Ovary (tissue), 9 donors: ENCODE results near the gene AKNA. TPM values are rescaled to one million over a fixed set of nuclear protein-coding genes. Genes with fewer than 3 reads are reported as not detected.

Experiments used
- DNase-seq, 5 donors: peaks; one replicate each; pipeline ENCODE4 v3.0.0-alpha.2; 2019 to 2020
- H3K27ac ChIP-seq, 2 donors: fragments of 200-600 bp; one replicate each; pipeline versions ENCODE4 v1.5.1 to v1.8.0; 2019 to 2022
- H3K27me3 ChIP-seq: fragments of 200-600 bp; one replicate; pipeline ENCODE4 v1.8.0; 2022
- H3K36me3 ChIP-seq: fragments of 200-600 bp; sonication (generic); one replicate; pipeline ENCODE4 v1.5.1; 2019
- H3K4me1 ChIP-seq: one replicate; pipeline ENCODE4 v1.8.1; 2013; ENCODE audit warnings: mild to moderate bottlenecking, moderate library complexity; ENCODE audit not compliant: insufficient read depth
- H3K4me3 ChIP-seq: fragments of 200-600 bp; sonication (generic); one replicate; pipeline ENCODE4 v1.5.1; 2017
- H3K9me3 ChIP-seq, 2 donors: fragments of 200-600 bp in 1 of 2; sonication (generic) in 1 of 2; one replicate each; pipeline versions ENCODE4 v1.5.1 to v1.8.1; 2013 to 2019; ENCODE audit warnings: mild to moderate bottlenecking in 1 of 2, moderate library complexity in 1 of 2
- EP300 ChIP-seq: sonication (generic); formaldehyde crosslinking; IDR thresholded peaks from one replicate; pipeline ENCODE4 v1.6.1; 2017; ENCODE audit warnings: antibody characterized with exemption
- POLR2A ChIP-seq: fragments of 450-650 bp; IDR thresholded peaks from one replicate; pipeline ENCODE4 v1.6.1; 2017; ENCODE audit warnings: antibody characterized with exemption, mild to moderate bottlenecking, moderate library complexity
- WGBS, 3 donors: extraction: QIAGEN DNeasy Blood & Tissue Kit in 1 of 3; methylation state at CpG; one replicate each; pipeline versions ENCODE4 v1.1.5 to v1.1.7; 2013 to 2017; 5-methylcytosine and 5-hydroxymethylcytosine counted together
- intact Hi-C, 4 donors: fragments of 100-400 bp; cut with DNase I; formaldehyde crosslinking; loops; one replicate each; pipeline versions ENCODE4 v1.11.0 to v1.15.1; 2022 to 2023
- polyA plus RNA-seq, 2 donors: library from polyadenylated mRNA; stranded (reverse); fragments of 200-250 nt in 1 of 2; fragments of 350-450 nt in 1 of 2; fragmentation: Illumina TruSeq in 1 of 2; extraction: RNeasy Lipid Tissue Mini Kit (QIAGEN cat#74804) in 1 of 2; gene quantifications; one replicate each; pipeline ENCODE4 v1.2.3, GENCODE V29; 2013 to 2014
- total RNA-seq, 7 donors: library from RNA; depleted of rRNA in 2 of 7; stranded (reverse); fragments of >200 nt in 2 of 7; fragmentation: NEBNext Ultra II Directional in 3 of 7; extraction: Animal tissue kit (Norgen Biotek cat#: 25700) in 3 of 7; gene quantifications; one replicate each; pipeline versions ENCODE4 v1.1.0 to v1.2.4, GENCODE V29; 2016 to 2023
- TF ChIP-seq, protein P1 (sequence below), 3 donors: fragments of 450-650 bp in 2 of 3; fragments of 200-600 bp in 1 of 3; IDR thresholded peaks; one replicate each; pipeline versions ENCODE4 v1.5.1 to v1.8.0; 2016 to 2022; ENCODE audit warnings: antibody characterized with exemption in 3 of 3, mild to moderate bottlenecking in 1 of 3
- donor health status: DM: no; HTN: no; CAD: no; lungs with moderate emphysema.
- donor health status: DM: no; HTN: no; CAD: no.
- donor health status: Bipolar disorder and iron deficiency.
- donor health status: DM: yes; HTN: yes; CAD: no.
- donor health status: DM: no; HTN: no; CAD: no.
- donor health status: DM: yes; HTN: yes; CAD: no.

The AKNA gene
- total and polyA plus RNA-seq, 9 donors, result 12.9 to 123 (median 36.4) TPM

DNA sequence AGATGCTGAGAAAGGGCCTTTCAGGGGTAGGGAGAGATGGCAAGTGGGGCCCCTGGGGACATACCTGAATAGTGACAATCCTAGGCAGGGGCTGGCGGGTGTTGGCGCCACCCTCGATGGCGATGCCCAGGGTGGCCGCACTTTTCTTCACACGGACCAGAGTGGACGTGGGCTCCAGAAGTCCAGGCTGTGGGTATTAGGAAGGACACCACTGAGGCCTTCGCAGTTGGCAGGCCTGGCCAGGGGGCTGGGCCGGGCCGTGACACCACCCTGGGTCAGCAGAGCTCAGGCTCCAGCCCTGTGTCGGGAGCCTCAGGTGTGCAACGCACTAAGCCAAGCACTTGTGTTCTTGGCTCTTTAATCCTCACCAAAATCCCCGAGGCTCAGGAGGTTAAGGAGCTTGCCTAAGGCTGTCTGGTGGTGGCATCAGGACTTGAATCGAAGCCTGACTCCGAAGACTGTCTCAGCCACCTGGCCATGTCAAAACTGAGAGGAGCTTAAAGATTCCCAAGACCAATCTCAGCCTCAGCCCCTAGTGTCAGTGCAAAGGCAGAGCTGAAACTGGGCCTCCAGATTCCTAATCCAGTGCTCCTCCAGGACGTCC is 15.5 kb upstream of the AKNA start:
- intact Hi-C loops, result loop anchor here in 2 of 4 donors (10.0 kb wide), 1 partner anchor 252 kb away; the partner anchor contains the start of gene TEX53 (in 2 of the 2)
- Histone ChIP-seq H3K9me3 (no peaks in the 10 kb centered on the region), H3K4me1 (no peaks in the 10 kb centered on the region), H3K36me3 (no peaks in the 10 kb centered on the region), H3K27ac (no peak overlapping the region), H3K27me3 (no peaks in the 10 kb centered on the region), H3K4me3 (no peak overlapping the region)
- TF ChIP-seq, protein P1, sequence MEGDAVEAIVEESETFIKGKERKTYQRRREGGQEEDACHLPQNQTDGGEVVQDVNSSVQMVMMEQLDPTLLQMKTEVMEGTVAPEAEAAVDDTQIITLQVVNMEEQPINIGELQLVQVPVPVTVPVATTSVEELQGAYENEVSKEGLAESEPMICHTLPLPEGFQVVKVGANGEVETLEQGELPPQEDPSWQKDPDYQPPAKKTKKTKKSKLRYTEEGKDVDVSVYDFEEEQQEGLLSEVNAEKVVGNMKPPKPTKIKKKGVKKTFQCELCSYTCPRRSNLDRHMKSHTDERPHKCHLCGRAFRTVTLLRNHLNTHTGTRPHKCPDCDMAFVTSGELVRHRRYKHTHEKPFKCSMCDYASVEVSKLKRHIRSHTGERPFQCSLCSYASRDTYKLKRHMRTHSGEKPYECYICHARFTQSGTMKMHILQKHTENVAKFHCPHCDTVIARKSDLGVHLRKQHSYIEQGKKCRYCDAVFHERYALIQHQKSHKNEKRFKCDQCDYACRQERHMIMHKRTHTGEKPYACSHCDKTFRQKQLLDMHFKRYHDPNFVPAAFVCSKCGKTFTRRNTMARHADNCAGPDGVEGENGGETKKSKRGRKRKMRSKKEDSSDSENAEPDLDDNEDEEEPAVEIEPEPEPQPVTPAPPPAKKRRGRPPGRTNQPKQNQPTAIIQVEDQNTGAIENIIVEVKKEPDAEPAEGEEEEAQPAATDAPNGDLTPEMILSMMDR (IDR thresholded peaks at IDR 0.05), result no peak
- TF ChIP-seq EP300 (no peak), POLR2A (no peak)
- WGBS, 3 donors, result 86 to 91% (median 88%) methylated on average over 16 of the region's 16 CpGs
- DNase-seq, result no peak

DNA sequence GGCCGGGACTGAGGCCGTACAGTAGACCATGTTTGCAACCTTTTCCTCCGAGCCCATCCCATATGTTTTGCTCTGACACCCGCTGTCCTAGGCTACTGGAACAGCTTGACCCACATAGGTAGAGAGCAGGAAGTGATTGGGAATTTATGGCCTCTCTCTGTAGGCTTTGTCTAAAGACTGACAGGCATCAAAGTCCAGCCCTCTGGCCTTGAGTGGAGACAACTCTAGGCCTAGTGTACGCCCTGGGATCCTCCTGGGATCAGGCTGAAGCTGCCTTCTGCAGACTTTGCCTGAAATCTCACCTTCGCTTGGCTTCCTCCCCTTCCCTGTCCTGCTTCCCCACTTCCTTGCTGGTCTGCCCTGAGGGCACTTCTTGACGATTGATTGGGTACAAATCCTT is 13.6 kb upstream of the AKNA start:
- no peak for DNase-seq
- Histone ChIP-seq H3K36me3 (no peaks in the 10 kb centered on the region), H3K27ac (no peak overlapping the region), H3K9me3 (no peaks in the 10 kb centered on the region), H3K4me1 (peaks cover 5% of the 10 kb centered on the region), H3K4me3 (no peak overlapping the region), H3K27me3 (no peaks in the 10 kb centered on the region)
- intact Hi-C loops, result loop anchor here in 2 of 4 donors (10.0 kb wide), 1 partner anchor 253 kb away; the partner anchor contains the start of gene TEX53 (in 2 of the 2)
- WGBS, 3 donors, result 72 to 76% (median 75%) methylated on average over 7 of the region's 7 CpGs
- TF ChIP-seq POLR2A (no peak), EP300 (no peak)
- TF ChIP-seq, protein P1 (IDR thresholded peaks at IDR 0.05), result no peak

DNA sequence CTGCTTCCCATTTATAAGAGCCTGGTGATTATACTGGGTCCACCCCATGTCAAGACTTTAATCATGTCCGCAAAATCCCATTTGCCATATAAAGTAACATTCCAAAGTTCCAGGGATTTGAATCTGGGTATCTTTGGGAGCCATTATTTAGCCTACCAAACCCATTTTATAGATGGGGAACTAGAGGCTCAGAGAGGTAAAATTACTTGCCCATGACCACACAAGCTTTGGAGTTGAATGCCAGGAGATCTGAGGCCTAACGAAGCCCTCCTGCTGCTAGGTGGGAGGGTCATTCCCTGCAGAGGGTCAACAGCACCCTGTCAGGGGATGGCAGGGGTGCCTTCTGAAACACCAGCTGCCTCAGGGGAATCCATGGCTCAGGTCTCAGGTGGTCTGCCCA is 13.0 kb upstream of the AKNA start:
- Histone ChIP-seq H3K27me3 (no peaks in the 10 kb centered on the region), H3K36me3 (no peaks in the 10 kb centered on the region), H3K4me1 (peaks cover 8% of the 10 kb centered on the region), H3K27ac (no peak overlapping the region), H3K4me3 (no peak overlapping the region), H3K9me3 (no peaks in the 10 kb centered on the region)
- no peak for DNase-seq
- WGBS, 3 donors, result 67 to 100% (median 75%) methylated on average over 2 of the region's 2 CpGs
- intact Hi-C loops, result loop anchor here in 2 of 4 donors (10.0 kb wide), 1 partner anchor 254 kb away; the partner anchor contains the start of gene TEX53 (in 2 of the 2)
- TF ChIP-seq EP300, result no peak
- TF ChIP-seq, protein P1 (IDR thresholded peaks at IDR 0.05), result no peak
- no peak for TF ChIP-seq POLR2A

DNA sequence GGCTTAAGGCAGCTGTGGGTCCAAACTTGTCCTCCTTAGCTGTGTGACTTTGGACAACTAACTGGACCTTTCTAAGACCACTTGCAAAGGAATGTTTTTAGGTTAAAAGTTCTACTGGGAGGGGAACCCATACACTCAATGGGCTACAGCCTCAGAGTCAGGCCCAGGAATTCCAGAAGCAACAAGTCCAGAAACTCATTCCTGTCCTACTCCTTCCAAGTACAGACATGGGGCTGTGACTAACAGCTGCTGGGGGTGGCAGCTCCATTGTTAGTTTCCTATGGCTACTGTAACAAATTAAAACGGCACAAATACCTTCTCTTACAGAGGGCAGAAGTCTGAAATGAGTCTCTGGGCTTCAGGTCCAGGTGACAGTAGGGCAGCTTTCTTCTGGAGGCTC is 12.4 kb upstream of the AKNA start:
- Histone ChIP-seq H3K4me3 (no peak overlapping the region), H3K9me3 (no peaks in the 10 kb centered on the region), H3K27me3 (no peaks in the 10 kb centered on the region), H3K4me1 (peaks cover 11% of the 10 kb centered on the region), H3K27ac (no peak overlapping the region), H3K36me3 (no peaks in the 10 kb centered on the region)
- DNase-seq, result no peak
- 40 to 61% (median 53%) methylated on average over 1 of the region's 1 CpG for WGBS, 3 donors
- intact Hi-C loops, result loop anchor here in 2 of 4 donors (10.0 kb wide), 1 partner anchor 255 kb away; the partner anchor contains the start of gene TEX53 (in 2 of the 2)
- TF ChIP-seq, protein P1 (IDR thresholded peaks at IDR 0.05), result no peak
- TF ChIP-seq POLR2A (no peak), EP300 (no peak)
